GM19324 (cell line): Measurements from ENCODE around the gene ZNF592.

Experiments
- ATAC-seq: cut with Tn5 transposase; IDR thresholded peaks from one replicate; pipeline ENCODE4 v1.9.1; 2021; ENCODE audit warnings: mild to moderate bottlenecking, moderate library complexity; ENCODE audit not compliant: unreplicated experiment, low FRiP score

Gene ZNF592

DNA sequence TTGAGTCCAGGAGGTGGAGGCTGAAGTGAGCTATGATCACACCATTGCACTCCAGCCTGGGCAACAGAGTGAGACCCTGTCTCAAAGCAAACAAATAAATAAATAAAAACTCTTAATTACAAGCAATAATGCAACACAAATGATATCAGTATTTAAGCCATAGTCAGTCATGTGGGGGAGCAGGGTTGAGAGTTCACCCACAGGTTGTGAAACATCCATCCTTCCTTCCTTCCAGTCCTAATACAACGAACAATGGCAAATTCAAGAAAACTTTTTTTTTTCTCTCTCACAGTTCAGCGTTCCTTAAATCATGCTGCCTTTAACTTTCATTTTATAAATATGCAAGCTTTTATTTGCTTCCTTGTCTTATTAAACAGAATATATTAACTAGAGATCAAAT lies 24.1 kb downstream of the ZNF592 start:
- no peak for ATAC-seq

DNA sequence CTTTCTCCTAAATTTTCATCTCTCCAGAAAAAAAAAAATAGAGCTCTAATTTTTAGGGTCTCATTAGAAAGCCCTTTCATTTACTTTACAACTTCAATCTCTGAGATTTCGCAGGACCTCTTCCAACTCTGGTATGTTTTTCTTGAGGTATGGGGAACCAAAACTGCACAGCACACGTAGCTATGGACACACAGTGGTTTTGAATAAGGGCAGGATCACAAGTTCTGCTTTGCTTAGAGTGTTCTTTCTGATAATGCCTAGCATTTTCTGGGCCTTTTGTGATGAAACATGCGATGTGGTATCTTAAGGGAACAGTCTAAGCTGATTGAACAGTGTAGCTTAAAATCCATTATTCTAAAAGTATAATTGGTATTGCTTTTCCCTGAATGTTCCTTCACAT lies 25.3 kb downstream of the ZNF592 start:
- no peak for ATAC-seq

DNA sequence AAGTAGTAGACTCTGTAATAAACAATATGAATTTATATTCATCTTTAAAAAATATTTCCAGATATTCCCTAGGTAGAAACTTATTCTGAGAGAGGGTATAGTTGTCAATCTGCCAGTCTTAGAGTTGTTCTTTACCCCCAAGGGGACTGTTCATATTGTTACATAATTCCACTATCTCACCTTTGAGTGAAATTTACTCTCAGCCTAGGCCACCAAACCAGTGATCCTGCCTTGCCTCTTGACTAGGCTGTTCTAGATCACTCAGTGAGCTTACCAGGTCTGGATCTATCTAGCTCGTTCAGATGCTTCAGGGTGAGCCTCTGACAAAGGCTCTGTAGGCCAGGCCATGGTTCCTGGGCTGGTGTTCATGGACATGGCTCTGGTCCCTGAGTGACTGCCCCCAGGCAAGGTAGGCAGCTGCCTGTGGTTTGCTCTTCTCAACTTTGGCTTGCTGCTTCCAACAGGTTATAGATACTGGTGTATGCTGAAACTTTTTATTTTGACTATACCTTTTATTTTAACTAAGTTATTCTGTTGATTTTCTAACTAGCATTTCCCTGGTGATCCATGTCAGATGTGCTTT lies 27.6 kb downstream of the ZNF592 start:
- ATAC-seq = no peak

GRCh38 chr15:84778194-84778593 lies 29.8 kb downstream of the ZNF592 start:
- ATAC-seq = no peak

DNA sequence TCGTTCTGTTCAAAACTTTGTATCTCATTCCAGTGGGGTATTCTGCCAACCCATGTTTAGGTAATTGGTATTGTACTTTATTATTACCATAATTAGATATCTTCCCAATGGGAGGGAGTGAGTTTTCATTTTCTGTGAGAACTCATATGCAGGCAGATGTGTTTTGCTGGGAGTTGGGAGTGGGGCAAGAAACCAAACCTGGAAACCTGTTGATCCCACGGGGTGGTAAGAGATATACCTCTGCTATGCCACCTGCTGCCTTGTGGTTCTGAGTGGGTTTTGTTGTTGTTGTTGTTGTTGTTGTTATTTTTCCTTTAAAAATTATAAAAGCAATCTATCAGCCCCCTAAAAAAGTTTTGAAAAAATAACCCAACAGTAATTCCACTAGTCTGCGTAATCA lies 32.1 kb downstream of the ZNF592 start:
- no peak for ATAC-seq

DNA sequence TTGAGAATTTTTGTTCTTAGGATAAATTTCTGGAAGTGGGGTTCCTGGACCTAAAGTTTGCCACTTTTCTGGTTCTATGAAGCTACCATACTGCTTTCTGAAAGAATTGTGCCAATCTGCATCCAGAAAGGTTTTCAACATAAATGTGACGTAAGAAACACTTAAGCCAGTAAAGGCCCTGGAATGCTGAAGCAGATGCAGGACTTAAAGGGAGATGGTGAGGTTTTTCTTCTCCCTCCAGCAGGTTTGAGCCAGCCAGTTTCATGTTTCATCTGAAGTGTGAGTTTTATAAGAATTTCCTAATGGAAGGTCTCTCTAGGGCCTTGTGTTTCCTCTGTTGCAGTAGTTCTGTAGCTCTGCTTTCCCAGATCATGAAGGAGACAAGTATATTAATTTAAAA lies 33.1 kb downstream of the ZNF592 start:
- no peak for ATAC-seq

GRCh38 chr15:84782346-84782745 lies 34.0 kb downstream of the ZNF592 start:
- no peak for ATAC-seq

DNA sequence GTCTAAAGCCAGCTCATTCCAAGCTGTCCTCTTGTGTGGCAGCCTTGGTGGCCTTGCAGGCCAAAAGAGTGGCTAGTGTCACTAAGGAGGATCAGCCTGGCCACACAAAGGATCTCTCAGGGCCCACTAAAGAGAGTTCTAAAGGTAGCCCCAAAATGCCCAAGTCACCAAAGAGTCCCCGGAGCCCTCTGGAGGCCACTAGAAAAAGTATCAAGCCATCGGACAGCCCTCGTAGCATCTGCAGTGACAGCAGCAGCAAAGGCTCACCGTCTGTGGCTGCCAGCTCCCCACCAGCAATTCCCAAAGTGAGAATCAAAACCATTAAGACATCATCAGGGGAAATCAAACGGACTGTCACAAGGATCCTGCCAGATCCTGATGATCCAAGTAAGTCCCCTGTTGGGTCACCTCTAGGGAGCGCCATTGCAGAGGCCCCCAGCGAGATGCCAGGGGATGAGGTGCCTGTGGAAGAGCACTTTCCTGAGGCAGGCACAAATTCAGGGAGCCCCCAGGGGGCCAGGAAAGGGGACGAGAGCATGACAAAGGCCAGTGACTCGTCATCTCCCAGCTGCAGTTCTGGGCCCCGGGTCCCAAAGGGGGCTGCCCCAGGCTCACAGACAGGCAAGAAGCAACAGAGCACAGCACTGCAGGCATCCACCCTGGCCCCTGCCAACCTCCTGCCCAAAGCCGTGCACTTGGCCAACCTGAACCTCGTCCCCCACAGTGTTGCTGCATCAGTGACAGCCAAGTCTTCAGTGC lies 35.3 kb downstream of the ZNF592 start:
- no peak for ATAC-seq

DNA sequence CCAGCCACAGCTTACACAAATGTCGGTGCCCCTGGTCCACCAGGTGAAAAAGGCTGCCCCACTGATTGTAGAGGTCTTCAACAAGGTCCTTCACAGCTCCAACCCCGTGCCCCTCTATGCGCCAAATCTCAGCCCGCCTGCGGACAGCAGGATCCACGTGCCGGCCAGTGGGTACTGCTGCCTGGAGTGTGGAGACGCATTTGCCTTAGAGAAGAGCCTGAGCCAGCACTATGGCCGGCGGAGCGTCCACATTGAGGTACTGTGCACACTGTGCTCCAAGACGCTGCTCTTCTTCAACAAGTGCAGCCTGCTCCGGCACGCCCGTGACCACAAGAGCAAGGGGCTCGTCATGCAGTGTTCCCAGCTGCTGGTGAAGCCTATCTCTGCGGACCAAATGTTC lies 35.9 kb downstream of the ZNF592 start:
- ATAC-seq = no peak

- ATAC-seq = no peak
Measured at GRCh38 chr15:84785053-84785452, 36.7 kb downstream of the ZNF592 start.

DNA sequence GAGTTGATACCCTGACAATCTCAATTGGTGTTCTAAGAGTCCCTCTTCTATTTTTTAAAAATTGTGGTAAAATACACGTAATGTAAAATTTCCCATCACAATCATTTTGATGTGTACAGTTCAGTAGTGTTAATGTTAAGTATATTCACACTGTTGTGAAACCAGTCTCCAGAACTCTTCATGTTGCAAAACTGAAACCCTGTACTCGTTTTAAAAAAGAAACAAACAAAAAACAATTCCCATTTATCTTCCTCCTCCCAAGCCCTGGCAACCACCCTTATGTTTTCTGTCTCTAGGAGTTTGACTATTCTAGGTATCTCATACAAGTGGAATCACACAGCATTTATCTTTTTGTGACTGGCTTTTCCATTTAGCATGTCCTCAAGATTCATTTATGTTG lies 40.1 kb downstream of the ZNF592 start:
- no peak for ATAC-seq

DNA sequence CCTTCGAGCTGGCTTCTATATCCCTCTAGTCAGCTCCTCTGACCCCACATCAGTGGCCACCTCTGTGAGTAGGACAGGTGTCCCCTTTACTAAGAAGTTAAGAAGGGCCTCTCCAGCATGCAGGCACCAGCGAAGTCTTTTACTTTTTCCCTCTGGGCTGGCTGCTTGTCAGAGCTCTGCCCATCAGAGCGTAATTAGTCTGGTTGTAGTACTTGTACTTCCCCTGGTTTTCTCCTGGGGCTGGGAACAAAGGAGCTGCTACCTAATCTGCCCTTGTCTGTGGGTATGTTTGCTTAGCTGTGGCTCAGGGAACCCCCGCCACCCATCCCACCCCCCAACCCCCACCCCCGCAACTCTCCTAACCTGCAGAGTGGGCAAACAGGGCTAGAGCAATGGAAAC lies 41.4 kb downstream of the ZNF592 start:
- no peak for ATAC-seq

- ATAC-seq = no peak
Measured at GRCh38 chr15:84790676-84791075, 42.3 kb downstream of the ZNF592 start.

- no peak for ATAC-seq
Measured at GRCh38 chr15:84791763-84792162, 43.4 kb downstream of the ZNF592 start.

GRCh38 chr15:84793431-84794161 lies 45.2 kb downstream of the ZNF592 start:
- no peak for ATAC-seq

GRCh38 chr15:84794162-84794547 lies 45.8 kb downstream of the ZNF592 start:
- no peak for ATAC-seq

DNA sequence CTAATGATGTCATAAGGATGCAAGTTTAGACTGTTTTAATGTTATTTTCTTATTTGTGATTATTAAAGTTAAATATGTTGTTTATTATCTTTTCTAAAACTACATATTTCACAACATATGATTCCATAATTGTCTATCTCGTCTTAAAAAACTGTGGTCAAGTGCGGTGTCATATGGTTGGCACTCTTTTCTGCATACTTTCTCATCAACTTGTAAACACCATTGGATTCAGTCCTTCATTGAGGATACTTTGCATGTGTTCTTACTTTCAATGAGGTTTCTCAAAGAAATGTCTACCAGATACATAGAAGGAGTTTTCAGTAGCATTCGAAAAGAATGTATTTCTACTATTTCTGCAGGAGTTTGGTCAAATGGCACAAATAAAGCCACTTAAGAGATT lies 46.8 kb downstream of the ZNF592 start:
- ATAC-seq = no peak

- ATAC-seq = no peak
Measured at GRCh38 chr15:84797212-84797611, 48.8 kb downstream of the ZNF592 start.

DNA sequence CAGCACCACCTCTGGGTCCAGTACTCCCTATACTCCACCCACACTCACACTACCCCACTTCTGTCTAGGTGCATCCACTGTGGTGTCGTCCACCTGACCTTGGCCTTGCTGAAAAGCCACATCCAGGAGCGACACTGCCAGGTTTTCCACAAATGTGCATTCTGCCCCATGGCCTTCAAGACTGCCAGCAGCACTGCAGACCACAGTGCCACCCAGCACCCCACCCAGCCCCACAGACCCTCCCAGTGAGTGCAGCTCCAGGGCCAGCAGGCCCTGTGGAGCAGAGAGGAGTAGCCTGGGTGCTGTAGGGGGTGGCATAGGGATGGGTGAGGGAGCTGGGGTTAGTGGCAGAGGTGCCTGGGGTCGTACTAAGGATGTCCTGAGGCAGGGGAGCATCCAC lies 49.4 kb downstream of the ZNF592 start:
- no peak for ATAC-seq

DNA sequence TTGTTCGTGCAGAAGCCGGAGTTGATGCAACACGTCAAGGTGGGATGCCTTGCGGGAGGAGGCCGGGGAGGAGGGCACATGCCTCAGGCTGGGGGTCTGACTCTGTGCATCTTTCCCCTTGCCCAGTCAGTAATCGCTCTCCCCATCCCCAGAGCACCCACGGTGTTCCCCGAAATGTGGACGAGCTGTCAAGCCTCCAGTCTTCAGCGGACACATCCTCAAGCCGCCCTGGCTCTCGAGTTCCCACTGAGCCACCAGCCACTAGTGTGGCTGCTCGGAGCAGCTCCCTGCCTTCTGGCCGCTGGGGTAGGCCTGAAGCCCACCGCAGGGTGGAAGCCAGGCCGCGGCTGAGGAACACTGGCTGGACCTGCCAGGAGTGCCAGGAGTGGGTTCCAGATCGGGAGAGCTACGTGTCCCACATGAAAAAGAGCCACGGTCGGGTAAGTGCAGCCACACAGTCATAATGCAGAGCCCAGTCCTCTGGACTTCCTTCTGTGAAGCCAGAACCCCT lies 50.1 kb downstream of the ZNF592 start:
- ATAC-seq = no peak

DNA sequence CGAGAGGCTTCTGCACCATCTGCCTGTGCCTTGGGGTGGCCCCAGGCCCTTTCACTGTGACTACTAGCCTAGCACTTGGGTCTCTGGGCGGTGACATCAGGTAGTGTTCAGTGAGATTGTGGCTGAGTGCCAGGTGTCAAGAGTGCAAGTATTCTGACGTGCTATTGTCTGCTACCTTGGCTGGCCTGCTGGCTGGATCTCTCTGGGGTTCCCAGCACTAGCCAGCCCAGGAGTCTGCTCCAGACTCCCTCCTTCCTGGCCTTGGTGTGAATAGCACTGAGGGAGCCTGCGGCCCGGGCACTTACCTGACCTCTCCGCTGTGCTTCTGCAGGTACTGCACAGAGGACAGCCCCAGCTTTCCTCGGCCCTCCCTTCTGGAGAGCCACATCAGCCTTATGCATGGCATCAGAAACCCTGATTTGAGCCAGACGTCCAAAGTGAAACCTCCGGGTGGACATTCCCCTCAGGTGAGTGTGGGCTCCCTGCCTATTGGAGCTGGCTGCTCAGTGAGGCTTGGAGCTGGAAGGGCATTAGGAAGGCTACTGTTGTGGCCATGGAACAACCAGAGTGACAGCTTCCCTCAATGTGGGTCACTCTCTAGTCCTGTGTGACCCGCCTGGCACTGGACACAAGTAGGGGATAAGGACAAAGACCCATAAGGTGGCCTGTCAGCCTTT lies 51.3 kb downstream of the ZNF592 start:
- no peak for ATAC-seq
